ENCODE results near the gene PLEKHG5.

DNA sequence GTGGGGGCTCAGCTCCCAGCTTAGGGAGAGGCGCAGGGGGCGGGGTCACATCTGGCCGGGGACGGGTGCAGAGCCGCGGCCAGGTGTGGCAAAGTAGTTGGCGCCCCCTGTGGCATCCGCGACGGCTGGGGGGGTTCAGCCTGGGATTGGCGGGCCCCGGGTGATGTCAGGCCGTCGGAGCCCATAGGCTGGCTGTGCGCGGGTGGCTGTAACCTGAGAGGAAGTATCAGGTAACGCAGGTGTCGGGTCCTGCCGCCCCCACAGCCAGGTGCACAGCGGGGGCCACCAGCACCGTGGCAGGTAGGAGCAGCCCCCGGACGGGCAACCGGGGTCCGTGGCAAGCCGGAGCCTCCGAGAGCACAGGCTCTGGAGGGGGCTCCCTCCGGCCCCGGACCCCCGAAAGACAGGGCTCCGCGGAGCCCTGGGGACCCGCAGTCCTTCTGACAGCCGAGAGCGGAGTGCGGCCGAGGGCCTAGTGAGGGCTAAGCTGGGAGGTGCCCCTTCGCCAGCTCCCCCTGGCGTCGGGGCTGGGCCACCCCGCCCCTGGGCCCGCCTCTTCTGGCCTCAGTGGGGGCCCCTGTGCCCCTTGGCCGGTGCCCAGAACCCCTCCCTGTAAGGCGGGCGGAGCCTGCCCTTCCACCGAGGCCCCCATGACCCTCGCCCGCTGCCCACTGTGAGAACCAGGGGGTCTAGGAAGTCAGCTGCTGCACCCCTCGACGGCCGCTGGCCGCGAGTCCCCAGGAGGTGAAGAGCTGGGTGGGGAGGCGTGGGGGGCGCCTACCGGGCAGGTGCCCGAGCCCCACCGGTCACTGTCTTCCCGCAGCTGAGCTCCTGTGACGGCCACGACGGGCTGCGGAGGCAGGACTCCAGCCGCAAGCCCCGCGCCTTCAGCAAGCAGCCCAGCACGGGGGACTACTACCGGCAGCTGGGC, 43.4 kb downstream of the PLEKHG5 start:
- TF ChIP-seq SUZ12 (IDR thresholded peaks at IDR 0.05) (no peak), CTBP1 (IDR thresholded peaks at IDR 0.05; ENCODE audit: borderline replicate concordance) (no peak), HDGF (IDR thresholded peaks at IDR 0.05; ENCODE audit: borderline replicate concordance) (no peak), TARDBP (IDR thresholded peaks at IDR 0.05) (no peak), SP1 (IDR thresholded peaks at IDR 0.05) (no peak), BHLHE40 (IDR thresholded peaks at IDR 0.05; ENCODE audit: borderline replicate concordance) (no peak), ELF4 (IDR thresholded peaks at IDR 0.05) (no peak), FOXM1 (IDR thresholded peaks at IDR 0.05; ENCODE audit: borderline replicate concordance) (no peak), ARNT (IDR thresholded peaks at IDR 0.05) (no peak), L3MBTL2 (conservative IDR thresholded peaks at IDR 0.05) (no peak)
- TF ChIP-seq, protein P1, sequence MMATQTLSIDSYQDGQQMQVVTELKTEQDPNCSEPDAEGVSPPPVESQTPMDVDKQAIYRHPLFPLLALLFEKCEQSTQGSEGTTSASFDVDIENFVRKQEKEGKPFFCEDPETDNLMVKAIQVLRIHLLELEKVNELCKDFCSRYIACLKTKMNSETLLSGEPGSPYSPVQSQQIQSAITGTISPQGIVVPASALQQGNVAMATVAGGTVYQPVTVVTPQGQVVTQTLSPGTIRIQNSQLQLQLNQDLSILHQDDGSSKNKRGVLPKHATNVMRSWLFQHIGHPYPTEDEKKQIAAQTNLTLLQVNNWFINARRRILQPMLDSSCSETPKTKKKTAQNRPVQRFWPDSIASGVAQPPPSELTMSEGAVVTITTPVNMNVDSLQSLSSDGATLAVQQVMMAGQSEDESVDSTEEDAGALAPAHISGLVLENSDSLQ (IDR thresholded peaks at IDR 0.05): no peak

Data from HEK293T (cell line).